Measurements from ENCODE around the gene DRAXIN.

The DRAXIN gene

GRCh38 chr1:11664336-11665065 lies 27.0 kb upstream of the DRAXIN start:
- POLR2A ChIA-PET = interaction anchor here (0.6 to 1.8 kb wide), 9 partner anchors 9 to 1917 kb away, joined by 3 to 11 read pairs (median 5); partner anchors contain the start of genes CLCN6, FBXO2, FBXO44 and MAD2L2
- CTCF ChIA-PET = interaction anchor here (0.7 to 3.5 kb wide), 18 partner anchors 9 to 626 kb away, joined by 3 to 19 read pairs (median 6); partner anchors contain the start of genes AGTRAP and FBXO2
- H3K4me1 ChIP-seq (ENCODE audit: control insufficient read depth, insufficient read depth, low read length) = no peaks in the 10 kb centered on the region
- TF ChIP-seq ZNF2 (tag by site-specific recombination; IDR thresholded peaks at IDR 0.05) (no peak), ZBTB8A (tag by site-specific recombination; IDR thresholded peaks at IDR 0.05) (peak; percentile 19; the same call in 1 of the 2 replicates), ZNF426 (tag by site-specific recombination; IDR thresholded peaks at IDR 0.05) (no peak), ZBTB26 (tag by site-specific recombination; optimal IDR thresholded peaks at IDR 0.05) (peak; percentile 4), BCL11A (tag by site-specific recombination; IDR thresholded peaks at IDR 0.05; ENCODE audit: low read depth) (no peak), ZFP41 (tag by site-specific recombination; IDR thresholded peaks at IDR 0.05; ENCODE audit: borderline replicate concordance) (no peak), ZNF248 (tag by site-specific recombination; IDR thresholded peaks at IDR 0.05) (no peak), ZNF513 (tag by site-specific recombination; IDR thresholded peaks at IDR 0.05) (no peak), HOXD13 (CRISPR knock-in tag; IDR thresholded peaks at IDR 0.05; ENCODE audit: borderline replicate concordance) (no peak), OVOL3 (tag by site-specific recombination; IDR thresholded peaks at IDR 0.05) (no peak), ZNF221 (tag by site-specific recombination; IDR thresholded peaks at IDR 0.05; ENCODE audit: borderline replicate concordance) (no peak), ZNF211 (tag by site-specific recombination; IDR thresholded peaks at IDR 0.05; ENCODE audit: low read depth) (no peak), ZNF596 (tag by site-specific recombination; IDR thresholded peaks at IDR 0.05) (no peak), HOXA7 (CRISPR knock-in tag; IDR thresholded peaks at IDR 0.05; ENCODE audit: borderline replicate concordance) (no peak), ZBTB21 (tag by site-specific recombination; IDR thresholded peaks at IDR 0.05) (no peak), ZNF394 (tag by site-specific recombination; IDR thresholded peaks at IDR 0.05; ENCODE audit: borderline replicate concordance) (no peak), PRDM2 (tag by site-specific recombination; IDR thresholded peaks at IDR 0.05; ENCODE audit: borderline replicate concordance) (no peak), GFI1B (tag by site-specific recombination; IDR thresholded peaks at IDR 0.05) (no peak), ZNF660 (tag by site-specific recombination; IDR thresholded peaks at IDR 0.05) (0 out of 2 replicates have a peak, but pooled peaks have one; percentile 6), ZNF600 (tag by site-specific recombination; IDR thresholded peaks at IDR 0.05) (0 out of 2 replicates have a peak, but pooled peaks have one; percentile 25), TSHZ1 (tag by site-specific recombination; IDR thresholded peaks at IDR 0.05; ENCODE audit: borderline replicate concordance) (no peak), ZNF366 (tag by site-specific recombination; conservative IDR thresholded peaks at IDR 0.05) (no peak)

More at GRCh38 chr1:11664336-11665065, 27.0 kb upstream of the DRAXIN start:
- Histone ChIP-seq H3K4me3 (ENCODE audit: low read depth, low read length) (peak overlapping the region; percentile 23), H3K9me3 (ENCODE audit: control insufficient read depth, insufficient read depth, low read depth, low read length) (no peaks in the 10 kb centered on the region), H3K36me3 (ENCODE audit: control insufficient read depth in 2 of 2, insufficient read depth in 1 of 2, low read length in 2 of 2) (peaks cover 1 to 53% of the 10 kb centered on the region in 2 experiments; a peak in 2 of 3 replicates), H3K27ac (ENCODE audit: extremely low read depth, low read depth, low read length) (peak overlapping the region; percentile 52; the same call in 1 of the 2 replicates)

Data from HEK293 (cell line).